Neural crest cell (in vitro differentiated cells): ENCODE data around the gene XPO4. TPM values are rescaled to one million over a fixed set of nuclear protein-coding genes. Genes with fewer than 3 reads are reported as not detected.

ENCODE experiments used
- DNase-seq: peaks from one replicate; pipeline ENCODE4 v3.0.0; 2021; ENCODE audit warnings: low read depth, mixed read lengths, low spot score
- H3K27ac Mint-ChIP-seq: one replicate; pipeline ENCODE4 v1.8.0; 2021; ENCODE audit warnings: mild to moderate bottlenecking, mixed read lengths; ENCODE audit not compliant: unreplicated experiment
- H3K27me3 Mint-ChIP-seq: 2 replicates; pipeline ENCODE4 v1.8.0; 2021; ENCODE audit warnings: low read depth, mild to moderate bottlenecking, mixed read lengths
- H3K36me3 Mint-ChIP-seq: 2 replicates; pipeline ENCODE4 v1.8.0; 2021; ENCODE audit warnings: low read depth, mild to moderate bottlenecking, mixed read lengths
- H3K4me1 Mint-ChIP-seq: 2 replicates; pipeline ENCODE4 v1.8.0; 2021; ENCODE audit warnings: mixed read lengths
- H3K4me3 Mint-ChIP-seq: one replicate; pipeline ENCODE4 v1.8.0; 2021; ENCODE audit warnings: mild to moderate bottlenecking, mixed read lengths
- H3K9me3 Mint-ChIP-seq: 2 replicates; pipeline ENCODE4 v1.8.0; 2021; ENCODE audit warnings: mixed read lengths
- total RNA-seq: library from RNA; stranded (reverse); gene quantifications from 2 replicates; pipeline ENCODE4 v1.2.1, GENCODE V29; 2021
- TF ChIP-seq, protein P1 (sequence below): fragments of 200-600 bp; sonication (generic); conservative IDR thresholded peaks from 2 replicates; pipeline ENCODE4 v1.5.0; 2021; ENCODE audit warnings: antibody characterized with exemption, mild to moderate bottlenecking

The XPO4 gene
- total RNA-seq, 1 donor from 2014 or later, result 26.1 TPM

DNA sequence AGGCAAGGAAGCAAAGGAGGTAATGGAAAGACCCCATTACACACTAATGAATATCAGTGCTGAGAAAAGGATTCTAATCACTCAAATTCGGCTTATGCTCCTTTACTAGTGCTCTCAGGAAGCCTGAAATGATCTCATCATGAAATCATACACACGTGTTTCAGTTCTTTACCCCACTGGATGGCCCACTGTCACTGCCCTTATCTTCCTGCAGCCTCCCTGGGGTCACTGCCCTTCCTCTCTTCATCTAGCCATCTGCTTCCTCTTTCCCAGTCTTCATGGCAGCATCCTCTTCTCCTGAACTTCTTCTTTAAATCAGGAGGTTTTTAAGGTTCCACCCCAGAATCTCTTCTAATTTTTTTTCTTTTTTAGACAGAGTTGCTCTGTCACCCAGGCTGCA, 100.8 kb downstream of the XPO4 start:
- Mint-ChIP-seq H3K27me3 (no peaks in the 10 kb centered on the region), H3K36me3 (peaks cover 5% of the 10 kb centered on the region), H3K27ac (peak overlapping the region; percentile 38), H3K9me3 (no peaks in the 10 kb centered on the region), H3K4me3 (no peak overlapping the region), H3K4me1 (peaks cover 4% of the 10 kb centered on the region)
- no peak for DNase-seq
- TF ChIP-seq, protein P1, sequence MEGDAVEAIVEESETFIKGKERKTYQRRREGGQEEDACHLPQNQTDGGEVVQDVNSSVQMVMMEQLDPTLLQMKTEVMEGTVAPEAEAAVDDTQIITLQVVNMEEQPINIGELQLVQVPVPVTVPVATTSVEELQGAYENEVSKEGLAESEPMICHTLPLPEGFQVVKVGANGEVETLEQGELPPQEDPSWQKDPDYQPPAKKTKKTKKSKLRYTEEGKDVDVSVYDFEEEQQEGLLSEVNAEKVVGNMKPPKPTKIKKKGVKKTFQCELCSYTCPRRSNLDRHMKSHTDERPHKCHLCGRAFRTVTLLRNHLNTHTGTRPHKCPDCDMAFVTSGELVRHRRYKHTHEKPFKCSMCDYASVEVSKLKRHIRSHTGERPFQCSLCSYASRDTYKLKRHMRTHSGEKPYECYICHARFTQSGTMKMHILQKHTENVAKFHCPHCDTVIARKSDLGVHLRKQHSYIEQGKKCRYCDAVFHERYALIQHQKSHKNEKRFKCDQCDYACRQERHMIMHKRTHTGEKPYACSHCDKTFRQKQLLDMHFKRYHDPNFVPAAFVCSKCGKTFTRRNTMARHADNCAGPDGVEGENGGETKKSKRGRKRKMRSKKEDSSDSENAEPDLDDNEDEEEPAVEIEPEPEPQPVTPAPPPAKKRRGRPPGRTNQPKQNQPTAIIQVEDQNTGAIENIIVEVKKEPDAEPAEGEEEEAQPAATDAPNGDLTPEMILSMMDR, result no peak

DNA sequence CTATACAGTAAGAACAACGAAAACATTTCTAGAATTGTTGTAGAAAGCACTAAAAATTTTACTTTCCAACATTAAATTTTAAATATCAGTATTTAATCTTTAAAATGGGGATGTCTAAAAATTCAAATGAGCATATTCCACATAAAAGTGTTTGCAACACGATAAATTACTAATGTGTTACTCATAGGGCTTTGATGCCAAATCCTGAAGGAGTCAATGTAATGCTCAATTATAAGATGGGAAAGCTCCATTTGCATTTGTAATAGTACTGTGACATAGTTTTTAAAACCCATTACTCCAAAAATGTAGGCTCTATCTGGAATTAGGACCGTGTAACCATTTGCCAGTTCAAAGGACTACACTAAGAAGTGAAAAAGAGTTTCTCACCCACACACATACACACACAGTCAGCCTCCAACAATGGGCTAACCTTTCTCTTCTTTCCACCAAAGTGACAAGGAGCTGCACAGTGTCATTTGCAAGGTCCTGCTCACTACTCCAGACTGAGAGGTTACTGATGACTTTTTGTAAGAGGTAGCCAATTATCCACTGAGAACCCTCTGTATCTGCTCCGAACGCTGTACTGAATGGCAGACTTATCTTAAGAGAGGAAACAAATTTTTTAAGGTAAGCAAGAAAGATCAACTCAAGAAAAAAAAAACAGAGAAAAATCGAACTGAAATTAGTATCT, 102.7 kb downstream of the XPO4 start:
- Mint-ChIP-seq H3K27ac (no peak overlapping the region), H3K4me1 (peaks cover 4% of the 10 kb centered on the region), H3K9me3 (no peaks in the 10 kb centered on the region), H3K27me3 (no peaks in the 10 kb centered on the region), H3K36me3 (peaks cover 8% of the 10 kb centered on the region), H3K4me3 (no peak overlapping the region)
- TF ChIP-seq, protein P1, result no peak
- DNase-seq, result no peak

DNA sequence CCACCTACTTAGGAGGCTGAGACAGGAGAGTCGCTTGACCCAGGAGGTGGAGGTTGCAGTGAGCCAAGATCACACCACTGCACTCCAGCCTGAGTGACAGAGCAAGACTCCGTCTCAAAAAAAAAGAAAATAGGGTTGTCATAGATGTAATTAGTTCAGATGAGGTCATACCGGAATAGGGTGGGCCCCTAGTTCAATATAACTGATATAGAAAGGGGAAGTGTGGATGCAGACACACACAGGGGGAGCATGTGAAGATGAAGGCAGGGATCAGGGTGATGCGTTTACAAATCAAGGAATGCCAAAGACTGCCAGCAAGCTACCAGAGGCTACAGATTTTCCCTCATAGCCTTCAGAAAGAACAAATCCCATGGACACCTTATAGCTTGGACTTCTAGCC, 104.5 kb downstream of the XPO4 start:
- Mint-ChIP-seq H3K9me3 (no peaks in the 10 kb centered on the region), H3K4me1 (peaks cover 4% of the 10 kb centered on the region), H3K27ac (peak overlapping the region; percentile 57), H3K4me3 (no peak overlapping the region), H3K27me3 (no peaks in the 10 kb centered on the region), H3K36me3 (peaks cover 8% of the 10 kb centered on the region)
- no peak for DNase-seq
- TF ChIP-seq, protein P1, result no peak

DNA sequence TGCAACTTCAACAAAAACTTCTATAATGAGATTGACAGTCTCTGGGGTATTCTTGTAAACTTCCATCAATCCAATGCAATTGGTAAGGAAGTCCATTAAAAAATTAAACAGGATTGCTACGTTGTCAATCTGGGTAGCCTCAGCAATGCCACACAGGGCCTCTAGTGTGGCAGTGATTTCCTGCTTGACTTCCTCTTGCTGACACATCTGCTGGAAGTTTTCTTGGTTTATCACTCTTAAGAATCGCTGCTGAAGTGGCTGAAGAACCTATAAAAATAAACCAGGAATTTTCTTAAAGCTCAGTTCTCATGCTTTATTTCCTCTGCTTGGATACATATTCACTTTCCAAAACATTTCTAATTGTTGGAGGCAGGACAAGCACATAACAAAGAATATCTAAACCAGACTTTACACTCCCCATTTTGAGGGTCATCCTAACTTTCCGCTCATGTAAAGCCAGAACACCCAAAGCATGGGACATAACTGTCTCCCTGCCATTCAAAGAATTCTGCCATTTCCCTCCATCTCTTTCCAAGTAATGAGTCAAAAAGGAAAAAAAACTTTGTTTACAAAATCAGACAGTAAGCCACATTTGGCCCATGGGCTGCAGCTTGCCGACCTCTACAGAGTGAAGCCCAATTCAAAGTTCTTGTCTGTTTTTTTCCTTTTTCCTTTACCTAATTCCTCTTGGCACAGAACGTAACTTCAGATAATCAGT, 105.6 kb downstream of the XPO4 start:
- H3K36me3 Mint-ChIP-seq, result peaks cover 9% of the 10 kb centered on the region
- no peak overlapping the region for H3K4me3 Mint-ChIP-seq
- peak overlapping the region; percentile 13 for H3K27ac Mint-ChIP-seq
- TF ChIP-seq, protein P1, result no peak
- DNase-seq, result no peak
- H3K9me3 Mint-ChIP-seq, result no peaks in the 10 kb centered on the region
- no peaks in the 10 kb centered on the region for H3K27me3 Mint-ChIP-seq
- peaks cover 4% of the 10 kb centered on the region for H3K4me1 Mint-ChIP-seq

DNA sequence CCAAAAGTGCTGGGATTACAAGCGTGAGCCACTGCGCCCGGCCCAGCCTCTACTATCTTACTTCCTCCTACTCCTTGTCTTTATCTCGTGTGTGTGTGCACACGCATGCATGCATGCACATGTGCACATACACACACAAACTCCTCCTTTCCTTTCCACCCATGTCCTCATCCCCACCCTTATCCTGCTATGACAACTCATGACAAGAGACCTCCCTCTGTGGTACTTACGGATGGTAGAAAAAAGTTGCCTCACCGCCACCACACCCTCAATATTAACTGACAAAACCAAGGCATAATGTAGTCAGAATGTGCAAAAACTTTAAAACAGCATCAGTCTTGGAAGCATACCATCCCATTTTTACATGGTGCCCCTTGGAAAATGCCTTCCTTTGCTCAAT, 112.9 kb downstream of the XPO4 start:
- Mint-ChIP-seq H3K4me3 (no peak overlapping the region), H3K27me3 (no peaks in the 10 kb centered on the region), H3K9me3 (no peaks in the 10 kb centered on the region), H3K4me1 (no peaks in the 10 kb centered on the region), H3K36me3 (peaks cover 11% of the 10 kb centered on the region), H3K27ac (no peak overlapping the region)
- TF ChIP-seq, protein P1, result no peak
- DNase-seq, result no peak
